Kidney epithelial cell (primary cell): ENCODE measurements around the gene R3HDML. TPM values are rescaled to one million over a fixed set of nuclear protein-coding genes. Genes with fewer than 3 reads are reported as not detected.
"Not testable (repeated sequence)": the region's sequence is repeated elsewhere in the genome, so short reads cannot be mapped to it uniquely, and the experiment has no call there.

ENCODE experiments used
- DNase-seq: peaks from one replicate; pipeline ENCODE4 v3.0.0-alpha.2; 2010; ENCODE audit warnings: low read depth
- H3K27me3 ChIP-seq: 2 replicates; pipeline ENCODE4 v1.6.0; 2011; ENCODE audit warnings: low read length; ENCODE audit not compliant: control insufficient read depth, insufficient read depth
- H3K36me3 ChIP-seq: 2 replicates; pipeline ENCODE4 v1.5.1; 2011; ENCODE audit warnings: low read length; ENCODE audit not compliant: control insufficient read depth, insufficient read depth
- H3K4me3 ChIP-seq: 2 replicates; pipeline ENCODE4 v1.5.1; 2011; ENCODE audit warnings: low read depth, mild to moderate bottlenecking, control low read depth, low read length
- total RNA-seq: library from RNA; depleted of rRNA; stranded (reverse); fragments of >200 nt; gene quantifications from 2 replicates; pipeline ENCODE4 v1.2.3, GENCODE V29; 2015
- TF ChIP-seq, protein P1 (sequence below): IDR thresholded peaks from 2 replicates; pipeline ENCODE4 v1.5.1; 2011; ENCODE audit warnings: mild to moderate bottlenecking, moderate library complexity, low read length, control low read depth, inconsistent platforms; ENCODE audit not compliant: insufficient read depth, poor library complexity, severe bottlenecking

The R3HDML gene
- total RNA-seq, 1 donor from 2014 or later: not detected

DNA sequence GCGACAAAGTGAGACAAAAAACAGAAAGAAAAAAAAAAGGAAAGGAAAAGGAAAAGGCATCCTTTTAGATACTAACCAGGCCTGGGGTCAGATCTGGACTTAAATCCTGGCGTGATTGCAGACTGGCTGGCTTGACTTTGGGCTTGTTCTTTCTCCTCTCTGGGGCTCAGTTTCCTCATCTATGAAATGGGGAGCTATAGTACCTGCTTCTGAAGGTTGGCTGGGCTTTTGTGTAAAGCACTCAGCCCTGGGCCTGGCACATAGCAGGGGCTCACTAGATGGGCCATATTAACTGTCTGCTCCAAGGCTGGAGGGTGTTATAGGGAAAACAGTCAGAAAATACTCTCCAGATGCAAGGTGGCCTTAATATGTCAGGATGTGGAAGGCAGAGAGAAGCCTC, 1.2 kb upstream of the R3HDML start:
- DNase-seq: no peak
- TF ChIP-seq, protein P1, sequence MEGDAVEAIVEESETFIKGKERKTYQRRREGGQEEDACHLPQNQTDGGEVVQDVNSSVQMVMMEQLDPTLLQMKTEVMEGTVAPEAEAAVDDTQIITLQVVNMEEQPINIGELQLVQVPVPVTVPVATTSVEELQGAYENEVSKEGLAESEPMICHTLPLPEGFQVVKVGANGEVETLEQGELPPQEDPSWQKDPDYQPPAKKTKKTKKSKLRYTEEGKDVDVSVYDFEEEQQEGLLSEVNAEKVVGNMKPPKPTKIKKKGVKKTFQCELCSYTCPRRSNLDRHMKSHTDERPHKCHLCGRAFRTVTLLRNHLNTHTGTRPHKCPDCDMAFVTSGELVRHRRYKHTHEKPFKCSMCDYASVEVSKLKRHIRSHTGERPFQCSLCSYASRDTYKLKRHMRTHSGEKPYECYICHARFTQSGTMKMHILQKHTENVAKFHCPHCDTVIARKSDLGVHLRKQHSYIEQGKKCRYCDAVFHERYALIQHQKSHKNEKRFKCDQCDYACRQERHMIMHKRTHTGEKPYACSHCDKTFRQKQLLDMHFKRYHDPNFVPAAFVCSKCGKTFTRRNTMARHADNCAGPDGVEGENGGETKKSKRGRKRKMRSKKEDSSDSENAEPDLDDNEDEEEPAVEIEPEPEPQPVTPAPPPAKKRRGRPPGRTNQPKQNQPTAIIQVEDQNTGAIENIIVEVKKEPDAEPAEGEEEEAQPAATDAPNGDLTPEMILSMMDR: no peak
- H3K4me3 ChIP-seq: no peak overlapping the region

DNA sequence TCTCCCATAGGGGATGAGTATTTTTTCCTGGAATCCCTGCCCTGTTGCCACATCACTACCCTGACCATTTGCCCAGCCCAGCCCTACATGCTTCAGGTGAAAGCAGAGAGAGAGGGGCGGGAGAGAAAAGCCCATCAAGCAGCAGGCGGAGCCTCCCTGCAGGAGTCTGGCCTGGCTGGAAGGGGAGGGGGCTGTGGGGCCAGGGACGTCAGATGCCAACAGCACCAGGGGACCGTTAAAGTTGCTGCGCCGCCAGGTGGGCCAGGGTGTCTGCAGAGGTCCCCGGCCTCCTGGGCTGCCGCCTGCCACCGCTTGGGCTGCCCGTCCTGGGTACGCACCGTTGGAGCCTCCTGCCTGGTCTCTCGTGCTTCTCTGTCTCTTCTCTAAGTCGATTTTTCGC, 757 bp upstream of the R3HDML start:
- no peaks in the 10 kb centered on the region for H3K36me3 ChIP-seq
- no peak overlapping the region for H3K4me3 ChIP-seq
- no peak for DNase-seq
- H3K27me3 ChIP-seq: peaks cover 14% of the 10 kb centered on the region
- TF ChIP-seq, protein P1: no peak

More for the DNA sequence above, 1.2 kb upstream of the R3HDML start:
- H3K36me3 ChIP-seq: no peaks in the 10 kb centered on the region
- H3K27me3 ChIP-seq: peaks cover 14% of the 10 kb centered on the region

DNA sequence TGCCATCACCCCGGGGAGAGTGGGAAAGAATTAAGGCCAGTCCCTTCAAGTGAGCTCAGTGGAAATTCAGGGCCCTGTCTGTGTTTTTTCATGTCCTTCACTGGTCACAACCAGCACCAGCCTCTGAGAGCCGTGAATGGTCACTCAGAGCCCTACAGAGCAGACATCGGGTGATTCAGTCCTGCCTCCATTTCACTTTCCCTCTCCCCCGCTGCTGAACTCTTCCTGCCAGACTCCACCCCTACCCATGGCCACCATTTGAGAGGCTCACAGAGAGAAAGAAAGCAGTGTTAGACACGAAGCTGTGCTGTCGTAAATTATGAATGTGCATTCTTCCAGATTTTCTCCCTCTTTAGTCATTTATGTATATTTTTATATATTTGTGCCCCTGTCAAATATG, 5.4 kb downstream of the R3HDML start:
- no peak overlapping the region for H3K4me3 ChIP-seq
- H3K36me3 ChIP-seq: no peaks in the 10 kb centered on the region
- DNase-seq: no peak
- TF ChIP-seq, protein P1: no peak
- peaks cover under 1% of the 10 kb centered on the region for H3K27me3 ChIP-seq

DNA sequence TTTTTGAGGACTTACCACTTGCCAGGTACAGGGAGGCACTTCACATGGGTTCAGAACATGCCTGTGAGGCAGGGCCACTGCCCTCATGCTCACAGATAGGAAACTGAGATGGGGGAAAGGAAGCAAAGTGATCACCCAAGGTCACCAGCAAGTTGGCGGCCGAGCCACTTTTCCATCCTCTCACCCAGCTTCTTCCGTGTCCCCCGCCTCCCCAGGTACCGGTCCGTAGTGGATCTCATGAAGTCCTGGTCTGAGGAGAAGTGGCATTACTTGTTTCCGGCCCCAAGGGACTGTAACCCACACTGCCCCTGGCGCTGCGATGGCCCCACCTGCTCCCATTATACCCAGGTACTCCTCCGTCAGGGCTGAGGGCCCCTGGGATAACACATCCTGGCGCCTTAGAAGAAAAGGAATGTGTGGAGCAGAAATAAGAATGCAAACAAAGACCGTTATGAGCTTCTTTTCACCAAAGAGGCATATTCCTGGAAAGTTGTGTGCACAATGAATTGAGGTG, 6.4 kb downstream of the R3HDML start:
- no peak for DNase-seq
- Histone ChIP-seq H3K4me3 (no peak overlapping the region), H3K27me3 (no peaks in the 10 kb centered on the region), H3K36me3 (no peaks in the 10 kb centered on the region)
- TF ChIP-seq, protein P1: no peak

DNA sequence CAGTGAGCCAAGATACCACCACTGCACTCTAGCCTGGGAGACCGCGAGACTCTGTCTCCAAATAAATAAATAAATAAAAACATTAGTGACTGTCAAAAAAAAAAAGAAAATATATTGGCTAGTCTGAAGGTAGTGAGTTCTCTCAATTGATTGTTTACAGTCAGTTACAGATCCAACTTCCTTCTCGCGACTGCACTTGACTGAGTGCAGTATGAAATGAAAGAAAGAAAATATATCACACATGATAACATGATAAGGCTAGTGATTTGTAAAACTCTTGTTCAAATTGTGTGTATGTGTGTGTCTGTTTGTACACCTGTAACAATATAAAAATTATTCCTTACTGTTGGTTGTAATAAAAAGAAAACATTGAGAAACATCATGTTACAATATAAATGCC, 7.9 kb downstream of the R3HDML start:
- Histone ChIP-seq H3K4me3 (no peak overlapping the region), H3K27me3 (no peaks in the 10 kb centered on the region), H3K36me3 (no peaks in the 10 kb centered on the region)
- no peak for DNase-seq
- TF ChIP-seq, protein P1: no peak

DNA sequence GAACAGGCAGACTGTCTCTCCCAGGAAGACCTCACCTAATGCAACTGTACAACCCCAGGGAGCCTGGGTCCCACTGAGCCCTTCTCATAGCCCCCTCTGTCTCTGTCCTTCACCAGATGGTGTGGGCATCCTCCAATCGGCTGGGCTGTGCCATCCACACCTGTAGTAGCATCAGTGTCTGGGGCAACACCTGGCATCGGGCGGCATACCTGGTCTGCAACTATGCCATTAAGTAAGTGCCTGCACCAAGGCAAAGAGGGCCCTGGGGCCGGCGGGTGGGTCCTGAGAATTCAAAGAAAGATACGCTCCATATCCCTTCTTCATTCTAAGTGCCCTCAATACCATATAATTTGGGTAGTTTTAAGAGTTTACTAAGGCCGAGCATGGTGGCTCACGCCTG, 8.3 kb downstream of the R3HDML start:
- TF ChIP-seq, protein P1: no peak
- no peak for DNase-seq
- Histone ChIP-seq H3K36me3 (no peaks in the 10 kb centered on the region), H3K4me3 (no peak overlapping the region), H3K27me3 (no peaks in the 10 kb centered on the region)

DNA sequence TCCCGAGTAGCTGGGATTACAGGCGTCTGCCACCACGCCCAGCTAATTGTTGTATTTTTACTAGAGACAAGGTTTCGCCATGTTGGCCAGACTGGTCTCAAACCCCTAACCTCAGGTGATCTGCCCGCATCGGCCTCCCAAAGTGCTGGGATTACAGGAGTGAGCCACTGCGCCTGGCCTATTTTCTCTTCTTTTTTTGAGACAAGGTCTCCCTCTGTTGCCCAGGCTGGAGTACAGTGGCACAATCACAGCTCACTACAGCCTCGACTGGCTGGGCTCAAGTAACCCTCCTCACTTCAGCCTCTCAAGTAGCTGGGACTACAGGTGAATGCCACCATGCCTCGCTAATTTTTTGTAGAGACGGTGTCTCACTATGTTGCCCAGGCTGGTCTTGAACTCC, 9.1 kb downstream of the R3HDML start:
- not testable (repeated sequence) for H3K27me3 ChIP-seq, H3K36me3 ChIP-seq, DNase-seq, H3K4me3 ChIP-seq
